GM12878 (cell line): ENCODE results near the gene ITLN1.
A peak's percentile ranks its signal among the peaks of the same experiment; 100 is the strongest.

Source experiments
- IKZF1 ChIP-seq: fragments of 450-650 bp; conservative IDR thresholded peaks from 2 replicates; pipeline ENCODE4 v1.6.1; 2017; ENCODE audit warnings: antibody characterized with exemption, mild to moderate bottlenecking
- NRF1 ChIP-seq: conservative IDR thresholded peaks from 2 replicates; pipeline ENCODE4 v1.6.1; 2011; ENCODE audit warnings: mild to moderate bottlenecking, low read depth, low read length, improper control_type of control experiment
- POLR2A ChIP-seq: IDR thresholded peaks from 2 replicates; pipeline ENCODE4 v1.6.1; 2011; ENCODE audit warnings: low read depth, mild to moderate bottlenecking, low read length
- POLR2AphosphoS5 ChIP-seq: IDR thresholded peaks from 2 replicates; pipeline ENCODE4 v1.6.1; 2011; ENCODE audit warnings: mild to moderate bottlenecking, low read length, inconsistent platforms
- RAD21 ChIP-seq: IDR thresholded peaks from 2 replicates; pipeline ENCODE4 v1.6.1; 2011; ENCODE audit warnings: mild to moderate bottlenecking, low read depth, low read length, moderate library complexity; ENCODE audit not compliant: insufficient read depth
- TCF7 ChIP-seq: IDR thresholded peaks from 2 replicates; pipeline ENCODE4 v1.6.1; 2014; ENCODE audit warnings: antibody characterized with exemption, borderline replicate concordance
- YY1 ChIP-seq: IDR thresholded peaks from 2 replicates; pipeline ENCODE4 v1.6.1; 2011; ENCODE audit warnings: low read depth, mild to moderate bottlenecking, low read length
- TF ChIP-seq, protein P1 (sequence below), 3 experiments: IDR thresholded peaks in 2 of 3; conservative IDR thresholded peaks in 1 of 3; 2 replicates each; pipeline ENCODE4 v1.5.1; 2011; ENCODE audit warnings: low read depth in 3 of 3, low read length in 3 of 3, mild to moderate bottlenecking in 3 of 3, control low read depth in 2 of 3, moderate library complexity in 2 of 3, inconsistent platforms in 1 of 3, mixed read lengths in 1 of 3; ENCODE audit not compliant: control insufficient read depth in 2 of 3, insufficient read depth in 1 of 3; ENCODE audit errors: extremely low read depth in 1 of 3
- TF ChIP-seq, protein P2 (sequence below): fragments of 450-650 bp; IDR thresholded peaks from 2 replicates; pipeline ENCODE4 v1.6.1; 2017; ENCODE audit warnings: antibody characterized with exemption, mild to moderate bottlenecking, moderate library complexity

DNA sequence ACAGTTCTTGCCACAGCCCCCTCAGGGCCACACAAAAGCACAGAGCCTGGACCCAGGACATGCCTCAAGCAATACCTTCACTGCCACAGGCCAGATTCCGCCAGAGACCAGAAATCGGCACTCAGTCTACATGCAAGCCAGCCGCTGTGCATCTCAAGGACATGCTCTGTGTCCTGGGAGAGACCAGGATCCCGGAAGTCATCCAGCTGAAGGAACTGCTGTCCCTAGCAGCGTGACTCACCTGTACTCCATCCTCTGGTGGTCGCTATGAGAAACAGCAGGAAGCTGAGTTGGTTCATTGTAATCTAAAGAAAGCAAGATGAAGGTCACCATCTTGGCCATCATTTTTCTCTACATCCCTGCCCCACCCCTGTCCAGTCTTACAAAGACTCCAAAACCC lies 401 bp downstream of the ITLN1 start:
- no peak for TF ChIP-seq TCF7
- TF ChIP-seq, protein P1, sequence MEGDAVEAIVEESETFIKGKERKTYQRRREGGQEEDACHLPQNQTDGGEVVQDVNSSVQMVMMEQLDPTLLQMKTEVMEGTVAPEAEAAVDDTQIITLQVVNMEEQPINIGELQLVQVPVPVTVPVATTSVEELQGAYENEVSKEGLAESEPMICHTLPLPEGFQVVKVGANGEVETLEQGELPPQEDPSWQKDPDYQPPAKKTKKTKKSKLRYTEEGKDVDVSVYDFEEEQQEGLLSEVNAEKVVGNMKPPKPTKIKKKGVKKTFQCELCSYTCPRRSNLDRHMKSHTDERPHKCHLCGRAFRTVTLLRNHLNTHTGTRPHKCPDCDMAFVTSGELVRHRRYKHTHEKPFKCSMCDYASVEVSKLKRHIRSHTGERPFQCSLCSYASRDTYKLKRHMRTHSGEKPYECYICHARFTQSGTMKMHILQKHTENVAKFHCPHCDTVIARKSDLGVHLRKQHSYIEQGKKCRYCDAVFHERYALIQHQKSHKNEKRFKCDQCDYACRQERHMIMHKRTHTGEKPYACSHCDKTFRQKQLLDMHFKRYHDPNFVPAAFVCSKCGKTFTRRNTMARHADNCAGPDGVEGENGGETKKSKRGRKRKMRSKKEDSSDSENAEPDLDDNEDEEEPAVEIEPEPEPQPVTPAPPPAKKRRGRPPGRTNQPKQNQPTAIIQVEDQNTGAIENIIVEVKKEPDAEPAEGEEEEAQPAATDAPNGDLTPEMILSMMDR (IDR thresholded peaks at IDR 0.05 in 2 of 3, conservative IDR thresholded peaks at IDR 0.05 in 1 of 3; ENCODE audit: control insufficient read depth in 2 of 3, extremely low read depth in 1 of 3, insufficient read depth in 1 of 3, low read depth in 3 of 3, low read length in 3 of 3), result peak; percentile 10 to 54 (median 40); a peak in 3 of 6 replicates
- no peak for TF ChIP-seq POLR2AphosphoS5
- no peak for TF ChIP-seq POLR2A
- 0 out of 2 replicates have a peak, but pooled peaks have one; percentile 22 for TF ChIP-seq YY1
- peak; percentile 41 for TF ChIP-seq RAD21
- TF ChIP-seq, protein P2, sequence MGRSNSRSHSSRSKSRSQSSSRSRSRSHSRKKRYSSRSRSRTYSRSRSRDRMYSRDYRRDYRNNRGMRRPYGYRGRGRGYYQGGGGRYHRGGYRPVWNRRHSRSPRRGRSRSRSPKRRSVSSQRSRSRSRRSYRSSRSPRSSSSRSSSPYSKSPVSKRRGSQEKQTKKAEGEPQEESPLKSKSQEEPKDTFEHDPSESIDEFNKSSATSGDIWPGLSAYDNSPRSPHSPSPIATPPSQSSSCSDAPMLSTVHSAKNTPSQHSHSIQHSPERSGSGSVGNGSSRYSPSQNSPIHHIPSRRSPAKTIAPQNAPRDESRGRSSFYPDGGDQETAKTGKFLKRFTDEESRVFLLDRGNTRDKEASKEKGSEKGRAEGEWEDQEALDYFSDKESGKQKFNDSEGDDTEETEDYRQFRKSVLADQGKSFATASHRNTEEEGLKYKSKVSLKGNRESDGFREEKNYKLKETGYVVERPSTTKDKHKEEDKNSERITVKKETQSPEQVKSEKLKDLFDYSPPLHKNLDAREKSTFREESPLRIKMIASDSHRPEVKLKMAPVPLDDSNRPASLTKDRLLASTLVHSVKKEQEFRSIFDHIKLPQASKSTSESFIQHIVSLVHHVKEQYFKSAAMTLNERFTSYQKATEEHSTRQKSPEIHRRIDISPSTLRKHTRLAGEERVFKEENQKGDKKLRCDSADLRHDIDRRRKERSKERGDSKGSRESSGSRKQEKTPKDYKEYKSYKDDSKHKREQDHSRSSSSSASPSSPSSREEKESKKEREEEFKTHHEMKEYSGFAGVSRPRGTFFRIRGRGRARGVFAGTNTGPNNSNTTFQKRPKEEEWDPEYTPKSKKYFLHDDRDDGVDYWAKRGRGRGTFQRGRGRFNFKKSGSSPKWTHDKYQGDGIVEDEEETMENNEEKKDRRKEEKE, result no peak
- TF ChIP-seq NRF1, result no peak
- TF ChIP-seq IKZF1, result no peak
